Tibial nerve (tissue), 4 donors: ENCODE data around the gene DHRS1.

Source experiments
- EP300 ChIP-seq, 2 donors: sonication (generic); formaldehyde crosslinking; IDR thresholded peaks; one replicate each; pipeline ENCODE4 v1.6.1; 2017; ENCODE audit warnings: antibody characterized with exemption in 2 of 2, mild to moderate bottlenecking in 1 of 2
- POLR2A ChIP-seq, 2 donors: fragments of 450-650 bp; IDR thresholded peaks; one replicate each; pipeline ENCODE4 v1.6.1; 2017; ENCODE audit warnings: antibody characterized with exemption in 2 of 2, mild to moderate bottlenecking in 2 of 2, moderate library complexity in 2 of 2
- TF ChIP-seq, protein P1 (sequence below), 5 experiments: fragments of 200-600 bp in 3 of 5; fragments of 450-650 bp in 2 of 5; sonication (generic) in 3 of 5; IDR thresholded peaks; one replicate each; pipeline ENCODE4 v1.5.1; 2016 to 2019; ENCODE audit warnings: antibody characterized with exemption in 5 of 5, mild to moderate bottlenecking in 3 of 5, moderate library complexity in 2 of 5

DNA sequence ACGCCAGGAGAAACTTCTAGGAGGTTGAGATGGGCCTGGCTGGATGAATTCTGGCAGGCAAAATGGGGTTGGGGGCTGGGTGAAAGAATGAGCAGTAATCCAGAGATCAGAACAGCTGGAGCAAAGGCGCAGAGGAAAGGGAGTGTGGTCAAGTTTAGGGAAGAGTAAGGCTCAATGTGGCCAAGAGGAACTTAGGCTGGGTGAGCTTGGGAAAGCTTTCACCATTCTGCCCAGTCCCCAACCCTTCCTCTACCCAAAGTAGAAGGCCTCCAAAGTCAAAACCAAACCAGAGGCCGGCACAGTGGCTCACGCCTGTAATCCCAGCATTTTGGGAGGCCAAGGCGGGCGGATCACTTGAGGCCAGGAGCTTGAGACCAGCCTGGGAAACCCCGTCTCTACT lies 17.9 kb downstream of the DHRS1 start:
- TF ChIP-seq, protein P1, sequence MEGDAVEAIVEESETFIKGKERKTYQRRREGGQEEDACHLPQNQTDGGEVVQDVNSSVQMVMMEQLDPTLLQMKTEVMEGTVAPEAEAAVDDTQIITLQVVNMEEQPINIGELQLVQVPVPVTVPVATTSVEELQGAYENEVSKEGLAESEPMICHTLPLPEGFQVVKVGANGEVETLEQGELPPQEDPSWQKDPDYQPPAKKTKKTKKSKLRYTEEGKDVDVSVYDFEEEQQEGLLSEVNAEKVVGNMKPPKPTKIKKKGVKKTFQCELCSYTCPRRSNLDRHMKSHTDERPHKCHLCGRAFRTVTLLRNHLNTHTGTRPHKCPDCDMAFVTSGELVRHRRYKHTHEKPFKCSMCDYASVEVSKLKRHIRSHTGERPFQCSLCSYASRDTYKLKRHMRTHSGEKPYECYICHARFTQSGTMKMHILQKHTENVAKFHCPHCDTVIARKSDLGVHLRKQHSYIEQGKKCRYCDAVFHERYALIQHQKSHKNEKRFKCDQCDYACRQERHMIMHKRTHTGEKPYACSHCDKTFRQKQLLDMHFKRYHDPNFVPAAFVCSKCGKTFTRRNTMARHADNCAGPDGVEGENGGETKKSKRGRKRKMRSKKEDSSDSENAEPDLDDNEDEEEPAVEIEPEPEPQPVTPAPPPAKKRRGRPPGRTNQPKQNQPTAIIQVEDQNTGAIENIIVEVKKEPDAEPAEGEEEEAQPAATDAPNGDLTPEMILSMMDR (IDR thresholded peaks at IDR 0.05): no peak
- TF ChIP-seq EP300 (IDR thresholded peaks at IDR 0.05): no peak
- no peak for TF ChIP-seq POLR2A (IDR thresholded peaks at IDR 0.05)
